Endodermal cell (in vitro differentiated cells): Measurements from ENCODE around the gene HS6ST1. TPM values are rescaled to one million over a fixed set of nuclear protein-coding genes. Genes with fewer than 3 reads are reported as not detected.
A peak's percentile ranks its signal among the peaks of the same experiment; 100 is the strongest.
"Not testable (repeated sequence)": the region's sequence is repeated elsewhere in the genome, so short reads cannot be mapped to it uniquely, and the experiment has no call there.

Experiments
- DNase-seq: peaks from one replicate; pipeline ENCODE4 v3.0.0-alpha.2; 2017
- H3K27ac ChIP-seq: 2 replicates; pipeline ENCODE4 v1.5.1; 2013; ENCODE audit warnings: mild to moderate bottlenecking, low read depth, low read length, moderate library complexity
- H3K27me3 ChIP-seq: 2 replicates; pipeline ENCODE4 v1.6.1; 2013; ENCODE audit warnings: mild to moderate bottlenecking, low read length, moderate library complexity; ENCODE audit not compliant: insufficient read depth, control insufficient read depth, poor library complexity, severe bottlenecking
- H3K36me3 ChIP-seq: 2 replicates; pipeline ENCODE4 v1.7.0; 2013; ENCODE audit warnings: mild to moderate bottlenecking, low read length, moderate library complexity; ENCODE audit not compliant: control insufficient read depth, insufficient read depth
- H3K4me1 ChIP-seq: one replicate; pipeline ENCODE4 v1.7.0; 2013; ENCODE audit warnings: low read length; ENCODE audit not compliant: control insufficient read depth, insufficient read depth
- H3K4me3 ChIP-seq: 2 replicates; pipeline ENCODE4 v1.5.1; 2013; ENCODE audit warnings: mild to moderate bottlenecking, low read length, moderate library complexity
- H3K9ac ChIP-seq: 2 replicates; pipeline ENCODE4 v1.6.1; 2013; ENCODE audit warnings: mild to moderate bottlenecking, low read length, moderate library complexity; ENCODE audit not compliant: poor library complexity, severe bottlenecking; ENCODE audit errors: extremely low read depth
- H3K9me3 ChIP-seq: 2 replicates; pipeline ENCODE4 v1.6.1; 2013; ENCODE audit warnings: mild to moderate bottlenecking, low read length, moderate library complexity; ENCODE audit not compliant: control insufficient read depth
- H3K27ac Mint-ChIP-seq: 2 replicates; pipeline ENCODE4 v1.8.0; 2020; ENCODE audit warnings: mixed read lengths
- H3K27me3 Mint-ChIP-seq: 2 replicates; pipeline ENCODE4 v1.8.0; 2021; ENCODE audit warnings: mild to moderate bottlenecking, mixed read lengths; ENCODE audit not compliant: insufficient read depth
- H3K36me3 Mint-ChIP-seq: 2 replicates; pipeline ENCODE4 v1.8.0; 2020; ENCODE audit warnings: low read depth, mixed read lengths
- H3K4me1 Mint-ChIP-seq: 2 replicates; pipeline ENCODE4 v1.8.0; 2020; ENCODE audit warnings: mixed read lengths
- H3K4me3 Mint-ChIP-seq: 2 replicates; pipeline ENCODE4 v1.8.0; 2020; ENCODE audit warnings: mild to moderate bottlenecking, moderate library complexity, mixed read lengths
- H3K9me3 Mint-ChIP-seq: 2 replicates; pipeline ENCODE4 v1.8.0; 2020; ENCODE audit warnings: mild to moderate bottlenecking, mixed read lengths
- CTCF ChIP-seq: fragments of 200-600 bp; sonication (generic); conservative IDR thresholded peaks from 2 replicates; pipeline ENCODE4 v1.5.0; 2021; ENCODE audit warnings: antibody characterized with exemption, mild to moderate bottlenecking
- WGBS, 2 experiments: methylation state at CpG; one replicate each; pipeline versions ENCODE4 v1.1.5 to v1.1.7; 2013; ENCODE audit warnings: missing lambda C conversion rate in 2 of 2, mixed read lengths in 1 of 2; ENCODE audit not compliant: insufficient coverage in 1 of 2, insufficient read length in 1 of 2; 5-methylcytosine and 5-hydroxymethylcytosine counted together
- total RNA-seq, 2 donors: library from RNA; stranded (reverse); fragmentation: NEBNext Ultra II Directional in 1 of 2; extraction: Animal tissue kit (Norgen Biotek cat#: 25700) in 1 of 2; gene quantifications; 2 replicates in 1 of 2; 3 replicates in 1 of 2; pipeline ENCODE4 v1.2.1, GENCODE V29; 2021

The HS6ST1 gene
- total RNA-seq, 2 donors from 2014 or later, result 93.0 to 106 TPM

GRCh38 chr2:128269063-128269989 lies 49.3 kb downstream of the HS6ST1 start:
- H3K27me3 Mint-ChIP-seq, result no peaks in the 10 kb centered on the region
- peaks cover 19% of the 10 kb centered on the region for H3K36me3 Mint-ChIP-seq
- H3K36me3 ChIP-seq, result peaks cover 24% of the 10 kb centered on the region
- H3K9me3 Mint-ChIP-seq, result peaks cover 2% of the 10 kb centered on the region
- peak; percentile 39 for DNase-seq
- H3K4me3 ChIP-seq, result no peak overlapping the region
- no peak for TF ChIP-seq CTCF
- no peak overlapping the region for H3K27ac Mint-ChIP-seq
- no peak overlapping the region for H3K4me3 Mint-ChIP-seq
- no peaks in the 10 kb centered on the region for H3K9me3 ChIP-seq
- no peaks in the 10 kb centered on the region for H3K27me3 ChIP-seq
- H3K4me1 ChIP-seq, result no peaks in the 10 kb centered on the region
- no peaks in the 10 kb centered on the region for H3K4me1 Mint-ChIP-seq
- H3K27ac ChIP-seq, result no peak overlapping the region
- 93 to 96% methylated on average over 9 to 26 of the region's 27 CpGs for WGBS, 2 experiments
- no peak overlapping the region for H3K9ac ChIP-seq

- not testable (repeated sequence) for H3K4me1 Mint-ChIP-seq, H3K4me3 ChIP-seq, H3K27me3 ChIP-seq, H3K9me3 Mint-ChIP-seq, H3K27ac Mint-ChIP-seq, H3K4me1 ChIP-seq, H3K9ac ChIP-seq, H3K4me3 Mint-ChIP-seq, H3K27ac ChIP-seq, H3K27me3 Mint-ChIP-seq, H3K9me3 ChIP-seq
- WGBS, 2 experiments, result 95 to 96% methylated on average over 12 to 19 of the region's 23 CpGs
- peak; percentile 26 for DNase-seq
- H3K36me3 ChIP-seq, result peaks cover 20% of the 10 kb centered on the region
- H3K36me3 Mint-ChIP-seq, result peaks cover 13% of the 10 kb centered on the region
These were observed 50.1 kb downstream of the HS6ST1 start for GRCh38 chr2:128268611-128269010.

GRCh38 chr2:128268145-128268544 lies 50.5 kb downstream of the HS6ST1 start:
- not testable (repeated sequence) for H3K27me3 Mint-ChIP-seq, H3K9ac ChIP-seq, H3K4me3 Mint-ChIP-seq, H3K4me1 ChIP-seq, H3K9me3 ChIP-seq, H3K4me1 Mint-ChIP-seq, H3K4me3 ChIP-seq, H3K9me3 Mint-ChIP-seq, H3K27me3 ChIP-seq, H3K27ac ChIP-seq, H3K27ac Mint-ChIP-seq
- peaks cover 16% of the 10 kb centered on the region for H3K36me3 ChIP-seq
- 98 to 100% methylated on average over 7 to 29 of the region's 38 CpGs for WGBS, 2 experiments
- peak; percentile 24 for DNase-seq
- peaks cover 13% of the 10 kb centered on the region for H3K36me3 Mint-ChIP-seq

- H3K4me3 ChIP-seq, H3K27me3 Mint-ChIP-seq, H3K27me3 ChIP-seq, H3K27ac ChIP-seq, H3K27ac Mint-ChIP-seq, H3K9me3 ChIP-seq, H3K9ac ChIP-seq, H3K4me1 Mint-ChIP-seq, H3K4me1 ChIP-seq, H3K4me3 Mint-ChIP-seq, H3K9me3 Mint-ChIP-seq: not testable (repeated sequence)
- WGBS, 2 experiments, result 93 to 96% methylated on average over 7 to 11 of the region's 11 CpGs
- peaks cover 17% of the 10 kb centered on the region for H3K36me3 Mint-ChIP-seq
- DNase-seq, result peak; percentile 28
- peaks cover 16% of the 10 kb centered on the region for H3K36me3 ChIP-seq
These were observed 51.0 kb downstream of the HS6ST1 start for GRCh38 chr2:128267649-128268048.

- WGBS, 2 experiments, result 94% methylated on average over 6 of the region's 9 CpGs; no CpG with 5 or more reads in 1 of the 2 experiments
- H3K36me3 Mint-ChIP-seq, result peaks cover 17% of the 10 kb centered on the region
- not testable (repeated sequence) for H3K4me3 ChIP-seq, H3K4me3 Mint-ChIP-seq, H3K9me3 ChIP-seq, H3K4me1 Mint-ChIP-seq, H3K4me1 ChIP-seq, H3K27ac ChIP-seq, H3K27me3 Mint-ChIP-seq, H3K27me3 ChIP-seq, H3K9me3 Mint-ChIP-seq, H3K9ac ChIP-seq, H3K27ac Mint-ChIP-seq
- peaks cover 16% of the 10 kb centered on the region for H3K36me3 ChIP-seq
- DNase-seq, result peak; percentile 34
These were observed 51.5 kb downstream of the HS6ST1 start for GRCh38 chr2:128267197-128267596.

GRCh38 chr2:128266463-128266862 lies 52.2 kb downstream of the HS6ST1 start:
- H3K27ac Mint-ChIP-seq, H3K4me1 ChIP-seq, H3K4me1 Mint-ChIP-seq, H3K27ac ChIP-seq, H3K9ac ChIP-seq, H3K9me3 Mint-ChIP-seq, H3K4me3 ChIP-seq, H3K27me3 ChIP-seq, H3K9me3 ChIP-seq, H3K4me3 Mint-ChIP-seq, H3K27me3 Mint-ChIP-seq: not testable (repeated sequence)
- 96 to 98% methylated on average over 5 to 8 of the region's 8 CpGs for WGBS, 2 experiments
- peak; percentile 31 for DNase-seq
- peaks cover 16% of the 10 kb centered on the region for H3K36me3 ChIP-seq
- H3K36me3 Mint-ChIP-seq, result peaks cover 17% of the 10 kb centered on the region
